Mucosa of gallbladder (tissue), 1 donor: ENCODE measurements around the gene ZFYVE9. TPM values are rescaled to one million over a fixed set of nuclear protein-coding genes. Genes with fewer than 3 reads are reported as not detected.

Source experiments
- DNase-seq: peaks from one replicate; pipeline ENCODE4 v3.0.0-alpha.2; 2020; ENCODE audit warnings: low spot score
- total RNA-seq: library from RNA; stranded (reverse); gene quantifications from one replicate; pipeline ENCODE4 v1.2.1, GENCODE V29; 2021
- donor health status: DM: no; HTN: no; CAD: no.

The ZFYVE9 gene
- total RNA-seq, 1 donor from 2014 or later, result 22.6 TPM

DNA sequence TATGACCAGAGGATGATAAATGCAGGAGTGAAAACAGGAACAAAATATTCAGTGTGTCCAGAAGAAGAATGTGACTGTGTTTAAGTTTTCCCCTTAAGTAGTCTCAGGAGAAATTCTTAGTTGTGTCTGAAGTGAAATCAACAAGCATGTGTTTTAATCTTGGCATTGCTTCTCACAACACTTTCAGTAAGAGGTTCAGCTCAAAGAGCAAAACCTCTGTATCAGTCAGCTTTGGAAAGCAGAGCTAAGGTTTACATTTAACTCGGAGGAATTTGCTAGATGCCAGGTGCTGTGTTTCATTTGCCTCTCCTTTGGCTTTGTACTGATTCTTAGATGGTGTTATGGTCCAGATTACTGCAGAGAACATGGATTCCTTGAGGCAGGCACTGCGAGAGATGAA, 195.6 kb downstream of the ZFYVE9 start:
- DNase-seq, result no peak

DNA sequence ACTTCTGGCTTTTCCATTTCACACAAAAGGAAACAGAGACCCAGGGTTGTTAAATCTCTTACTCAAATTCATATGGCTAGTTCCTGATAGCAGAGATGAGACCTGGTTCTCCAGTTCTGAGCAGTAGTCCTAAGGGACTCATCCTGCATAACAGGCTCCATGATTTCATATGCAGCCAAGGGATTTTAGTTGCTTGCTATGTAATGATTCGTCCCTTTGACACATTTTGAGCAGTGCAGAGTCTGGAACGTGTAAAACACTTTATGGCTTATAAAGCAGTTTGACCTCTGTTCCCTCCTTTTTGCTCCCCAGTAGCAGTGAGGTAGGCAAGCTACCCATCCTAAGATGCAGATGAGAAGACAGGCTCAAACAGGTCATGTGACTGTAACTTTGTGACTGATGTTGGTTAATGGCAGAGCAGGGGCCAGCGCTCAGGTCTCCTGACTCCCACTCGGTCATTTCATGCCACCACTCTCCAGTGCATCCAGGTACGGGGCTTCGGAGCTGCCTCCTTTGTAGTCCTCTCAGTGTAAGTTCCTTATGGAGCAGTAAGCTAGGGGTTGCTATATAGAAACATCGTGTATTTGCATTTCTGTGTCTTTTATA, 199.9 kb downstream of the ZFYVE9 start:
- no peak for DNase-seq

DNA sequence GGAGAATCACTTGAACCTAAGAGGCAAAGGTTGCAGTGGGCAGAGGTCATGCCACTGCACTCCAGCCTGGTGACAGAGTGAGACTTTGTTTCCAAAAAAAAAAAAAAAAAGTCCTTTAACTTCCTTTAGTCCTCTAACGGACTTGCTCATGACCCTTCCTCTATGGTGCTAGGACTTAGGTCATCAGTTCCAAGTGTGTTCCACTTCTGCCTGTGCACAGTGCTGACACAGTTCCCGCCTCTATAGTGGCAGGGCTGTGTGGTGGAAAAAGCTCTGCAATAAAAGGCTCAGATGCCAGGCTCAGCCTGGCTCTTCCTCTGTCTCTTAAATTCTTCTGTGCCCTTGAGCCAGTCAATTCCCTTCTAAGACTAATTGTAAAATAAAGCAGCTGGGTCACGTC, 202.1 kb downstream of the ZFYVE9 start:
- no peak for DNase-seq

DNA sequence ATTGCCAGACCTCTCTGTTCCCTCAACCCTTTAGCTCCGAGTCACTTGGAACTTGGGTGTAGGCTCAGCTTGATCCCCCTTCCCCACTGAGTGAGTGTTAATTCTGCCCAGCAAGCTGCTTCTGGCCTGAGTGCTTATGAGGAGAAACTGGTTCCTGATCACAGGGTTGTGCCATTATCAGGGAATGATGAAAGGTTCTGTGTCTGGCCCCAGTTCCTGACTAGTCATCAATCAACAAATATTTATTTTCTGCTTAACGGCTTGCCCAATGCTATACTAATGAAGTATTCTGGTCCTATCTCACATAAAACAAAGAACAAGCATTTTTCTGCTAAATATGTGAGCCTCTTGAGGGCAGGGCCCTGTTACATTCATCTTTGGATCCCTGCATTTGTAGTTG, 203.4 kb downstream of the ZFYVE9 start:
- DNase-seq, result no peak

DNA sequence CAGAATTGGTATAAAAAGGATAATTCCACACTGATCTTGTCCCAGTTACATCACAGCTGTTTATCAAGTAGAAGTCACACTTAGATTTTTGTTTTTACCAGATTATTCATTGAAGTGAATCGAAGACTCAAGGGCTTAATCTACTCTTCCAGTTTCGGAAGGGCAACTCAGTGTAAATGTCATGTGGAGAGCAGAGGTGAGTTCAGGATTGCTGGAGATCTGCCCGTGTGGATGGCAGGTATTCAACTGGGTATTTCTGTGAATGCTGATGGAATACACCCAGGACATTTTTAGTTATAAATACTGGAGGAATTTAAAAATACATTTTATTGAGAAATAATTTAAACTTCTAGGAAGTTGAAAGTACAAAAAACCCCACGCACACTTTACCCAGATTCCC, 204.8 kb downstream of the ZFYVE9 start:
- no peak for DNase-seq

DNA sequence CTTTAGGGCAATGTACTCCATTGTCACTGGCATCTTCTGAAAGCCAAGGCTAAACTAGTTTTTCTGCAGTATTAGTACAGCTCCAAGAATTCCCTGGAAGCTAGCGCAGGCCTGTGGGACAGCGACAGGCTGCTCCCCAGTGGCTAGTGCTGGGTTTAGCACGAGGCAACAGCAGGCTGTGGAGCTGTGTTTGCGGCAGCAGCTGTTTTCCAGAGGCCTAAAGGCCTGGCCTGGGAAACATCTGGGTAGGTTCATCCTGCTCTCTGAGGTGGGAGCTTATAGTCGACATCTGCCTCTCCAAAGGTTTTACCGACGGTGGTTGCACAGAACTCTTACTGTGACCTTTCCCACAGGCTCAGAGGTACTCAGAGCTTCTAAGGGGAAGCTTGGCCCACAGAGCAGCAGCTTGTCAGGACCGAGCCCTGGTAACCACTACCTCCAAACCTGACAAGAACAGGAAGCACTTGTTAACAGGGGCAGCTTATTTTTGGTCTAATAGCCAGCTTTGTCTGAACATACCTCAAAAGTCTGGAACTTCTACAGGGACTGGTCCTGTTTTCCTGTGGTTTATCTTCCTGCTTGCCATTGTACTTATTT, 206.9 kb downstream of the ZFYVE9 start:
- no peak for DNase-seq

DNA sequence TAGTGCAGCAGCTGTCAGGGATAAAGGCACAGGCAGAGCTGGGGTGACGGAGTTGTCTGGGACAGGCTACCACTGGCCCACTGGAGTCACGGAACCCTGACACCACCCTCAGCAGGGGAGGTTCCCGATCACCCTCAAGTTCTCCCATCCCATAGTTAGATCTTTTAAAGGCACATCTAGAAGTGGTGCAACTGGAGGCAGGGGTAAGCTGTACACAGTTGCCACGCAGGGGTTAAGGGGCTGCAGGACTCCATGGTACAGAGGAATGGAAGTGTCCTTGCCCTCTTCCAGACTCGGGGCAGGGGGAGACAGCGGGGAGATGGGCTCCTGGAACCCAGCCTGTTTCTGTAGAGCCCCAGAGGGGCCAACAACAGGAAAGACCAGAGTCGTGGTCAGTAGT, 210.8 kb downstream of the ZFYVE9 start:
- DNase-seq, result no peak

DNA sequence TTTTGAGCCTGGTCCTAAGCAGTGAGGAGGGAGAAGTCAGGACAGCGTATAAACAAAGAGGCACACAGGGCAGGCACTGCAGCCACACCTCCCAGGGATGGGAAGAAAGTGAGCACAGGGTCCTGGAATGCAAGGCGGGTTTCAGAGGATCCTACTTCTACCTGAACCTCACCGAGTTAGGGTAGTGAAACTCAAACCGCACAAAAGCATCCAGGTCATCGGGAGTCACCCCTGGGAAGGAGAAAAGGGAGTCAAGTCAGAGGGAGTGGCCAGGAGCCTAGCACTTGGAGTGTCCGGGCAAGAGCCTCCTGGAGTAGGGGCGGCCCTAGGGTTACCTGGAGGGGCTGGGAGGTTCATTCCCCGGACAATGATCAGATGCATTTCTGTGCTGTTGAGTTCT, 213.5 kb downstream of the ZFYVE9 start:
- no peak for DNase-seq

DNA sequence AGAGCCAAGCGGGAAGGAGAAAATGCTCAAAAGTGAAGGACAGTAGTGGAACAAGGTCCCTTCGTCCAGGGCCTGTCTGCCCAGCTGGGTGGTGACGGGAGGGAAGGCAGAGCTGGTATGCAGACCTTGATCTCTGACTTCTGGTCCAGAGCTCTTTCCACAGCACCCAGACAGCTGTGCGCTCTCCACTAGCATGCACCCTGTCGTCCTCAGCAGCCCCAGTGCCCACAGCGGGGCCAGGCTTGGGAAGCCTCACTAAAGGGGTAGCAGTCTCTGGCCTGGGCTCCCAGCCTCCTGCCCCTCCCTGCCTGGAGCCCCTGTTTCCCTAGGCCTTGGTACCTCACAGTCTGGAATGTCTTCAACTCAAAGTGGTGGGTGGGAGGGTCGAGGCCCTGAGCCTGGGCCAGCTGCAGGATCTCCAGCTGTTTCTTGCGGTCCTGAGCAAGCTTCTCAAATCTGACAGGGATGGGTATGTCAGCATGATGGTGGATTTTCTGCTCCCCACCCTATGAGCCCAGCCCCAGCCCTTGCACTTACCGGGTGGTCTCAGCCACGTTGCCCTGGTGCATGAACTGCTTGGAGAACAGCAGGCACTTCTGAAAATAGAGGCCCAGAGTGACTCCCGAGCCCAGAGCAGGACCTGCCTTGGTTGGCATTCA, 214.1 kb downstream of the ZFYVE9 start:
- no peak for DNase-seq

DNA sequence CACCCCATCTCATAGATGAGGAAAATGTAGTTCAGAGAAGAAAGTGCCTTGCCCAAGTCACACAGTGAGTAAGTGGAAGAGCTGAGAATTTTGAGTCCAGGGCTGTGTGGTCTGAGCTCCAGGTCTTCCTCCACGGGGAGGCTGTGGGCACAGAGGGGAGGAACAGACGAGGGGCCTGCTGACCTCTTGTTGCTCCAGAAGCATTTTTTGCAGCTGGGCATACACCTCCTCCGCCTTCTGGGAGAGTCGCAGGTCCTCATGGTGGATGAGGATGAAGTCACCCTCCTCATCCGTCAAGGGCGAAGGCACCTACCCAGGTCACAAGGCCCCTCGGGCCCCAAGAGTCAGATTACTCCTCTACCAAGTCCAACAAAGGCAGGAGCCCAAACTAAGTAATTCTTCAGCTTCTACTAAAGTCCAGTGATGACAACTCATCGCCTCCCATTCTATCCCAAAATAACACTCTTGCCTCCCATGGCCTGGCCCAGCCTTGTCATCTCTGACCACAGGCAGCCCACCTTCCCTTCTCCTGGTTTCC, 215.0 kb downstream of the ZFYVE9 start:
- DNase-seq, result no peak

DNA sequence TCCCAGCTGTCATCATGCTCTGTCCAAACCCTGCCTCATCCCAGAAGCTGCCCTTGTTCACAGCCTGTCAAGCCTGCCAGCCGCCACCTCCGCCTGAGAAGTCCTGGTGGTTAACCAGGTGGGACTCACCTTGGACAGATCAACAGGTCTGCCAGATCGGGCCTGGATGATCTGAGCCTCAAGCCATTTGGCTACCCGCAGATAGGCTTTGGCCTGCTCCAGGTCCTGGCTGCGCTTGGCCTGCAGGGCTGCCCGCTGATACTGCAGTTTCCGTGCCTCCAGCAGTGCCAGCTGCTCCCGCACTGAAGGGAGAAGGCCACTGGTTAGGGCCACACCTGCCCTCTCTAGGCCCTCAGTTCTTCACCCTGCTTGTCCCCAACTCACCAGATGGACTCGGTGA, 215.5 kb downstream of the ZFYVE9 start:
- DNase-seq, result no peak

DNA sequence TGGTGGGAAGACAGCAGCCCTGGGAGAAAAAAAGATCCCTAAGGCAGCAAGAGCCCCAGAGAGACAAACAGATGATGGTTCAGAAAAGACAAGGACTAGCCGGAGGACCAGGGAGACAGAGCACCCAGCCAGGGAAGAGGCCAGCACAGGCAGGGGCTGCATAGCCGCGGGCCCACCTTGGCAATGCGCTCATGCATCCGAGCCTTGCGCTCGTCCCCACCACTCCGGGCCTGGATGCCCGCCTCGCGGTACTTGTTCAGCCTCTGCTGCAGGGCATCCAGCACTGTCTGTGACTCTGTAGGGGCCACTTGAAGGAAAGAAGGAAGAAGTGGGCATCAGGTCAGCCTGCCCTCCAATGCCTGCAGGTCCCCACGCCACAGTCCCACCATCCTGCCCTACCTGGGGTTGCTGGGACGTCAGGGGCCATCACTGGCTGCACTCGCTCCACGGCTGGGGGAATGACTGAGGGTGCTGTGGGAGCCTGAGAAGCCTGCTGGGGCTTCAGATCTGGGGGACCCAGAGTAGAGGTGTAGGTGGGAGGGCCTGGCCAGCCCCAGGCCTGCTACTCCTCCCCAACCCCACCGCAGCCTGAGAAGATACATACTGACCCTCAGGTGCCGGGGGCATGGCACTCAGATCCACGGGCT, 217.1 kb downstream of the ZFYVE9 start:
- no peak for DNase-seq

DNA sequence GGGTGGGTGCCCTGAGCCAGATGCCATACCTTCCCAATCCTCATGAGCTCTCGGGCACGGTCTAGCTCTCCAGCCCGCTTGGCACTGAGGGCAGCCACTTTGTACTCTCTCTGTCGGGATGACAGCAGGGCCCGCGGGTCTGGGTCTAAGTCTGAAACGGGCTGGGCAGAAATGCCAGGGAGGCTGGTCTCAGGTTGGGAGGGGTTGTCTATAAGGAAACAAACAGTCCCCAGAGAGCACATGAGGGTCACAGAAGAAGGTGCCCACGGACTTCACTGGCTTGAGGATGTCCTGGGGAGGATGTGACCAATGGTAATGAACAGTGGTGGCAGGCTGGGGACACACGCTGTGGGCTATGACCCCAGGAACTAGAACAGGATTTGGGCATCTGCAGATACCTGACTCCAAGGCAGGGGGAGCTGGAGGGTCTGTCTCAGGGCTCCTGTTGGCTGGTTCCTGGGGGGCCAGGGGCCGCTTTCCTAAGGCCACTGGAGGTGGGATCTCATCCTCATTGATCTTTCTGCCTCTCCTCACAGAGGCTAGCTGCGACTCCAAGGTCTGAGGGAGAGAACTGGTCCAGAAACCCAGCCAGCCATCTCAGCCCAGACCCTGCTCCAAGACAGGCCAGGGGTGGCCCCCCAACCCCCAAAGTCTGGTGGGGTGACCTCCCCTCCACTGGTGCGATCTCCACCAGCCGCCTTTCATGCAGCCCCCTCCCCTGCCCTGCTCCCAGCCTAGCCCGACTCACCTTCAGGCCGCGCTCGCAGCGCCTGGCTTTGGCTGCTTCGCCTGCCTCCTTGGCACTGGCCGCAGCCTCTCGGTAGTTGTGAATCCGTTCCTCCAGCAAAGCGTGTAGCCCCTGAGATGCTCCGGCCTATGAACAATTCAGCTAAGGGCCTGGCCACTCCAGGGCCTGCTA, 218.0 kb downstream of the ZFYVE9 start:
- no peak for DNase-seq

DNA sequence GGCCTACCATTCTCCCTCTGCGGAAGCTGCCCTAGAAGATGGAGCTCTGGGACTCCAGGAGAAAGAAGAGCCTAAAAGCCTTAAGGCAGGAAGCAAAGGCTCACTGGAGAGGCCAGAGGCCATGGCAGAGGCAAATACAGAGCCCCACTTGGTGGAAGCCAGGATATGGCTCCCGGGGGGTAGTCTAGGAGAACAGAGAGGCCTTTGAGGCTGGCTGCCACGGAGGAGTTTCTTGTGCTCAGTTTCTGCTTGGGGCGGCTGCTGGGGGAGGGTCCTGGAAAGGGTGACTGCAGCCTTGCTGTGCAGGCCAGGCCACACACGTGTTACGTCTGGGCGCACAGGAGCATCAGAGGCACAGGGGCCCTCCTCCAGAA, 218.7 kb downstream of the ZFYVE9 start:
- DNase-seq, result no peak

DNA sequence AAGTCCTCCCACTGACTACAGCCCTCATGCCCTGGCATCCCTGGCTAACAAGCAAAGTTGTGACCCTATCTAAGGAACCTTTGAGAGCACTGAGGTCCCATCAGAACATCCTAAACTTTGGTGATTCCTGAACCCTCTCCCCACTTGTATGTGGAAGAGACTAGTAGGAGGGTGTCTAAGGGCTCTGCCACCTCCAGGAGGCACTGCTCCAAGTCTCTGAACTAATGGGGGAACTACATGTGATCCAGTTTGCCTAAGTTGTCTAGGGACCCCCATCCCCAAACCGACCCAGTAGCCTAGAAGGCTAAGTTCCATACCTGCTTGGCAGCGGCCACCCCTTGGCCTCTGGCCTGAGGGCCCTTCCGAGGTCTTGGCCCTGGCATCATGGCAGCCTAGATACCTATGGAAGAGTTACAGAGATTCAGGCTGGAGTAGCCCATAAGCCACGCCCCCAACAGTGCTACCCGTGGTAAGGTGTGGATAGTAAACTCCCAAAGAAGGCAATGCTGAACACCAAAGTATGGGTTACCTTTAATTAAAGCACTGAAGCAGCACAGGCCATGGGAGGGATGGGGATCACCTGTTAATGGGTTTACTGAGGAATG, 222.4 kb downstream of the ZFYVE9 start:
- no peak for DNase-seq

DNA sequence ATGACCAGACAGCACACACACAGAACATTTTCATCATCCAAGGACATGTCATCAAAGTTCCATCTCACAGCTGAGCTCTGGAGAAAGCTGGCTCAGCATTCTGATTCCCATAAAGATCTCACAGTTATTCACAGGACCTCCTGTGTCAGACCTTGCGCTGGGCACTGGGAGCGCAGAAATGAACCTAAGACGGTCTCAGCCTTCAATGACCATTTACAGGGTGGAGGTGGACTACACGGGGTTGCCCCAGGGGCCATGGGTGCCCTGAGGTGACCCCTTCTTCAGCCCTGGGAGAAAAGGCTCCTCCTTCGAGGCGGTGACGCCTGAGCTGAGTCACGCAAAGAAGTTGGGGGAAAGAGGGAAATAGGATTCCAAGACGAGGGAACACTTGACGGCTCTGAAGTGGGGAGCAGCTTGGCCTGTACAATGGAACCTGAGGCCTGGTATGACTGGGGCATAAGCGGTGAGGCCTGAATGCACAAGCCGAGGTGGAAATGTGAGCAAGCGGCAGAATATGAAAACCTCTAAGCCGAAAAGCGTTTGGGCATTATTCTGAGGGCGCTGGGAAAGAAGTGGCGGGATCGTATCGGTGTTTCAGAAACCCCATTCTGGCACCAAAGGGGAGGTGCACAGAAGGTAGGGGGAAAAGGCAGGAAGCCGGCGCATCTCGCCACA, 223.3 kb downstream of the ZFYVE9 start:
- peak; percentile 27 for DNase-seq

DNA sequence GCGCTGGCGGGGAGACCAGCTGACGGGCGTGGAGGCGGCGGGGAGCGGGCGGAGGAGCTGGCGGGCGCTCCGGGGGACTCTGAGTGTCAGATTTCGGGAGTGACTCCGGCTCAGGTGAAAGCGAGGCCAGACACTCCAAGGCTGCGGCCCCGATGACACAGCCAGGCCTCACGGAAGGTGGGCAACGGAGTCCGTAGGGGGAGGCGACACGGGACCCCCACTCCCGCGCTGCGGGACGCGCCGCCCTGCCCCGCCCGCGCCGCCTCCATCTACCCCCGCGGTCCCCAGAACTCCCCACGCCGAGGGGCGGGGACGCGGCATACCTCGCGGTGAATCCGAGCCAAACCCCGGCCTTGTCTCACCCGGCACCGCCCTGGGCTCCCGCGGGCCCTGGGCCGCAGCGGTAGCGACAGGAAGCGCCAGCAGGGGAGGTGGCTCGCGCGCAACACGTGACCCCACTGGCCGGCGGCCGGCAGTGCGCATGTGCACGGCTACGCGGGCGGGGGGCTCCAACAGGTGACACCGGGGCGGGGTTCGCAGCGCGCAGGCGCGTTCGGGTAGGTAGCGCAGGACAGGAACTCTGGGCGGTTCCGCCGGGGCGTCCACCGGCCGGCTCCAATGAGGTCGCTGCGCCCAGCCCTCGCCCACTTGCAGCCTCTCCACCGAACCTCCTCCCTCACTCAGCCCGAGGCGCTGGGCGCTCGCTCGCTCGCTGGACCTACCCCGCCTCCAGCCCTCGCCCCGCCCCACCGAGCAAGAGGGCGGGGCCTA, 224.0 kb downstream of the ZFYVE9 start, which contains the start of gene CC2D1B:
CC2D1B (minus strand) TSS at position 460 of the 771 bp plus-strand sequence. CDS start 1,585 bp downstream, outside the sequence.
- peak; percentile 99 for DNase-seq

DNA sequence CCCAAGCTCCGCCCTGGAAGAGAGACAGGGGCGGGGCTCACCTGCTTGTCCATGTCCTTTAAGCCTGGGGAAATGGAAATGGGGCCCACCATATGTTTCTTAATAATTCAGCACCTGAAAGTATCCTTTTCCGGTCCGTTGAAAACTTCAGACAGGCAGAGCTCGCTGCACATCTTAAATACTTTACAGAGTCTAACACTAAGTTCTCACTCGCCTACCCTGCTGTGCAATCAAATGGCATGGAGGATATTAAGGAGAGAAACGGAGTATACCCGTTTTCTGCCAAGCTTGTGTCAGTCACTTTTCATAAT, 224.6 kb downstream of the ZFYVE9 start:
- no peak for DNase-seq

DNA sequence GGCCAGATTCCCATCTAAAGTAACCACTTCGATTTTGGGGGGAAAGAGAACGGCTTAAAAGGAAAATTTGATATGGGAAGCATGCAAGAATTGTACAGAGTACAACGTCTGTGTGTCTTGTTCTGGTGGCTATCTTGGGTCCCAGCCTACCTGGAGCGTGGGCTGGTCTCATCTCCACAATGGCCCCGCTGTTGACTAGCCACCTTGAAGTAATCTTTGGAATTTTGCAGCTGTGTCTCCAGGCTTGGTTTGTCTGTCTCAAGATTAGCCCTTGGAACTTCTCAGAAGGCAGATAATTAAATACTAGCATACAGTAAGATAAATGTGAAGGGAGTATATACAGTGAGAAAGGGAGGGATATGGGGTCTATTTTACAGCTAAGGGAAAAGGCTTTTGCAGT, 225.4 kb downstream of the ZFYVE9 start:
- no peak for DNase-seq
